Measurements from ENCODE around the gene DNAJB7.
"Not testable (repeated sequence)": the region's sequence is repeated elsewhere in the genome, so short reads cannot be mapped to it uniquely, and the experiment has no call there.

GRCh38 chr22:40826292-40826691 is 35.6 kb downstream of the DNAJB7 start:
- not testable (repeated sequence) for TF ChIP-seq SP1 (IDR thresholded peaks at IDR 0.05); FOXM1 (IDR thresholded peaks at IDR 0.05; ENCODE audit: borderline replicate concordance); HDGF (IDR thresholded peaks at IDR 0.05; ENCODE audit: borderline replicate concordance); ARNT (IDR thresholded peaks at IDR 0.05); ZNF384 (IDR thresholded peaks at IDR 0.05); TARDBP (IDR thresholded peaks at IDR 0.05); CTBP1 (IDR thresholded peaks at IDR 0.05; ENCODE audit: borderline replicate concordance); NFRKB (IDR thresholded peaks at IDR 0.05); BHLHE40 (IDR thresholded peaks at IDR 0.05; ENCODE audit: borderline replicate concordance); SUZ12 (IDR thresholded peaks at IDR 0.05); FOXK2 (IDR thresholded peaks at IDR 0.05)

All from HEK293T (cell line).